ENCODE data around the gene SNX33. TPM values are rescaled to one million over a fixed set of nuclear protein-coding genes. Genes with fewer than 3 reads are reported as not detected.
"Not testable (repeated sequence)": the region's sequence is repeated elsewhere in the genome, so short reads cannot be mapped to it uniquely, and the experiment has no call there.

The SNX33 gene
- 4.8 and 6.1 TPM in 2 replicates for total RNA-seq (2014; rRNA removed; shearing (Covaris generic))

DNA sequence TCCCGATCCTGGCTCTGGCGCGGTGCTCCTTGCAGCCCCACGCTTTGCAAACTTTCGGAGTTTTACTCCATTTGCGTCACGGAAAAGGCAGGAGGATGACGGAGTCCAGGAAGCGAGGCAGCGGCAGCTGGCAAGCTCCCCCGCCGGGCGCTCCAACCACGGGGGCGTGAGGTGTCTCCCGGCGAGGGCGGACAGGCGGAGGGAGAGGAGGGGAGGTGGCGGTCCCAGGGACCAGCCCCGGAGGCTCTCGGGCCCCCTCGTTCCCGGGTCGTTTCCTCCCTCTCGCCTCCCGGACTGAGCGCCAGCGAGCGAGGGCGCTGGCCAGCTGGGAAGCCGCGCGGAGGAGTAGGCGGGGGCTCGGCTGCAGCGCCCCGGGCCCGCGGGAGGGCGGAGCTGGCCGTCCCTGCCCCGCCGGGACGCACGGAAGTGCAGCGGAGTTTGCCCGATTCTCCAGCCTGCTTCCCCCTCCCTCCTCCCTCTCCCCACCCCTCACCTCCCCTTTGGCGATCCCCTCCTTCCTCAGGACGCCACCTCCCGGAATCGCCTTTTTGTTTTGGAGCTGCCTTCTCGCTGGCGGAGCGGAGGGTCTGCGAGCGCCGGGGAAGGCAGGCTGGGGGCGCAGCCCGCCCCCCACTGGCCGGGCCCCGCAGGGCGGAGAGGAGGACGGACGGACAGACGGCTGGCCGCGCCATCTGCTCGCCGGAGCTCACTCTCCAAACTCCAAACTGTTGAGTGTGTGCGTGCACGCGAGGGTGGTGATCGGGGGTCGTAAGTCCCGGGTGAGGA, at the start of gene SNX33:
Gene SNX33 (plus strand): TSS at position 543 of the 786 bp plus-strand sequence. CDS start 1,191 bp downstream, outside the sequence.
- H3K36me3 ChIP-seq, result peaks cover 35% of the 10 kb centered on the region
- peak within 1 kb of the TSS; percentile 49 for H3K27ac ChIP-seq
- H3K9me3 ChIP-seq (replicated peaks), result no peaks in the 10 kb centered on the region
- peak; percentile 77 to 80 for DNase-seq (ENCODE audit: low read depth in 1 of 2, low spot score in 2 of 2)
- peaks cover 44% of the 10 kb centered on the region for H3K4me1 ChIP-seq (replicated peaks)
- no peaks in the 10 kb centered on the region for H3K27me3 ChIP-seq (replicated peaks)
- peak within 1 kb of the TSS; percentile 88 for H3K4me3 ChIP-seq

- H3K27me3 ChIP-seq (replicated peaks), result no peaks in the 10 kb centered on the region
- no peak overlapping the region; the same call in 1 of the 2 replicates for H3K27ac ChIP-seq
- DNase-seq (ENCODE audit: low read depth in 1 of 2, low spot score in 2 of 2), result no peak
Measured at GRCh38 chr15:75598361-75598760, 49.4 kb upstream of the SNX33 start.

DNA sequence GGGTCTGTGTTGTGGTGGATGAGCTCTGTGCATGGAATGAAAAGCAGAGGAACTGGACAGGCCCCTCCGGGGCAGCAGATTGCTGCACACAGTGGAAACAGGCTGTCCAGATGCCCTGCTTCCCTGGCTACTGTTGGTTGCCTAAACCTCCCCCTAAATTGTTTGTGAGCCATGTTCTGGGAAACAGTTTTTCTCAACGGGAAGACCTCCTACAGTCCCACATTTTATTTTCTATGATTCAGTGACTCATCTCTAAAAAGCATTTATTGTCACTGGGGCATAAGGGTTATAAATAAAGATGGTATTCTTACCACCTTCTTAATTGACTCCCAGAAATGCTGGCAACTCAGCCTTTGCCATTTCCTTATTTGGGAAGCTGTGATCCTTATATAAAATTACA, 48.3 kb upstream of the SNX33 start:
- no peaks in the 10 kb centered on the region for H3K9me3 ChIP-seq (replicated peaks)
- peaks cover 27% of the 10 kb centered on the region for H3K4me1 ChIP-seq (replicated peaks)
- peaks cover 53% of the 10 kb centered on the region for H3K36me3 ChIP-seq
- peak in 1 of 2 experiments; percentile 61 for DNase-seq (ENCODE audit: low read depth in 1 of 2, low spot score in 2 of 2)
- H3K4me3 ChIP-seq, result no peak overlapping the region
- H3K27me3 ChIP-seq (replicated peaks), result no peaks in the 10 kb centered on the region
- peak overlapping the region; percentile 61 for H3K27ac ChIP-seq

More at GRCh38 chr15:75598361-75598760, 49.4 kb upstream of the SNX33 start:
- Histone ChIP-seq H3K36me3 (peaks cover 50% of the 10 kb centered on the region), H3K9me3 (replicated peaks) (no peaks in the 10 kb centered on the region), H3K4me3 (no peak overlapping the region), H3K4me1 (replicated peaks) (peaks cover 27% of the 10 kb centered on the region)

GRCh38 chr15:75606026-75606425, 41.7 kb upstream of the SNX33 start:
- H3K27ac ChIP-seq, result no peak overlapping the region
- H3K27me3 ChIP-seq (replicated peaks), result no peaks in the 10 kb centered on the region
- no peaks in the 10 kb centered on the region for H3K9me3 ChIP-seq (replicated peaks)
- no peak overlapping the region for H3K4me3 ChIP-seq
- DNase-seq (ENCODE audit: low read depth in 1 of 2, low spot score in 2 of 2), result no peak
- H3K4me1 ChIP-seq (replicated peaks), result no peaks in the 10 kb centered on the region
- peaks cover 65% of the 10 kb centered on the region for H3K36me3 ChIP-seq

DNA sequence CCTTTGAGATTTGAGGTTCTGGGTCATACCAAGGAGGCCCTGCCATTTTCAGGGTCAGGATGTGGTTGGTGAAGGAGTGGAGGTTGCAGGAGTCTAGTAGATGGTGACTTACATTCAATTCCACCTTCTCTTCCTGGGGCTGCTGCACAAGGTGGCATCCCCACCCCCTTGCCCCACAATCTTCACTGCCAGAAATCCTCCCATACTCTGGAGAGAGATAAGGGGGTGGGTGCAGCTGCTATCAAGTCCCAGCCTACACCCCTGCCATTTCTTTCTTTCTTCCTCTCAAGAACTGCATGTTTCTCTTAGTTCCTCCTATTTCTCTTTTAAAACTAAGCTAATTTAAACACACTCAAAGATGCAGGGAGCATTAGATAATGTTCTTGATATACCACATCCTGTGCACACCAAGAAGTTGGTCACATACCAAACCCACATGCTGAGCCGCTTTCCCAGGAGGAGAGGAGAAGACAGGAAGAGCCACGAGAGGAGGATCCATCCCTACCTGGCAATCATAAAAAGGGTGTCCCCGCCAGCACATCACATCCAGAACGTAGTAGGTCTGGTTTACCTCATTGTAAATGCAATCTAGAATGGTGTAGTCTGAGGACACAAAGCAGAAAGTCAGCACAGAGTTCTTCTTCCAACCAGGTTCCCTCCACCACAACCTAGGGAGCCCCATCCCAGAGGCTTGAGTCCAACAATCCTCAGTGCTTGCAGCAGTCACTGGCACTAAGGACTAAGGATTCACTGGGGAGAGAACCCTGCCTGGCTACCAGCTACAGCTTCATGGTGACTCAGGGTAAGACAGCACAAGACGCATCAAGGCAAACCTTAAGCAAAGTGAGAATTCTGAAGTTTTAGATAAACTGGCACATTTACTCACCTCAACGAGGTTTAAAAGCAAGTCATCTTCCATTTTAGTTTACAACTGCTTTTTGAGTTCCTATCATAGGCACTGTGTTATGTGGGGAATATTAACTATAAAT, 40.7 kb upstream of the SNX33 start:
- Histone ChIP-seq H3K36me3 (peaks cover 60% of the 10 kb centered on the region), H3K27me3 (replicated peaks) (no peaks in the 10 kb centered on the region), H3K4me3 (no peak overlapping the region), H3K4me1 (replicated peaks) (no peaks in the 10 kb centered on the region), H3K9me3 (replicated peaks) (no peaks in the 10 kb centered on the region), H3K27ac (no peak overlapping the region)
- no peak for DNase-seq (ENCODE audit: low read depth in 1 of 2, low spot score in 2 of 2)

DNA sequence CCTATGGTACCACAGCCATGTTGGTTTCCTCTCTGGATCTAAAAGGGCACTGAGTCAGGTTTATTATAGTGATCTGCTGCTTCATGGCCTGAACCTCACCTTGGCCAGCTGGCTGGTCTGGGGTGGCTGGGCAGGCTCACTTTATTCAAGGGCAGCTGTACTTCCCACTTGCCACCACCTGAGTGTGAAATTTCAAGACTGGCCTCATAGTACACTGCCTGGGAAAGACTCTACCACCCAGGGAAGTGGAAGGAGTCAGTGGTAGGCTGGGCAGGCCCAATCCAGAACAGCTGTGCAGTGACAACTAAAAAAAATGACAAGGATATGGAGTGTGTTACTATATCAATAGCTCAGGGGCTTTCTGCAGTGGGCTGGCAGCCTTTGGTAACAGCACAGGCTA, 30.9 kb upstream of the SNX33 start:
- H3K4me3 ChIP-seq, result no peak overlapping the region
- H3K27me3 ChIP-seq (replicated peaks), result no peaks in the 10 kb centered on the region
- H3K9me3 ChIP-seq (replicated peaks), result no peaks in the 10 kb centered on the region
- H3K27ac ChIP-seq, result no peak overlapping the region
- peaks cover 19% of the 10 kb centered on the region for H3K4me1 ChIP-seq (replicated peaks)
- DNase-seq (ENCODE audit: low read depth in 1 of 2, low spot score in 2 of 2), result no peak
- H3K36me3 ChIP-seq, result peaks cover 67% of the 10 kb centered on the region

- Histone ChIP-seq H3K27ac (peak overlapping the region; percentile 34), H3K4me1 (replicated peaks) (peaks cover 19% of the 10 kb centered on the region), H3K36me3 (peaks cover 44% of the 10 kb centered on the region), H3K9me3 (replicated peaks) (no peaks in the 10 kb centered on the region), H3K27me3 (replicated peaks) (no peaks in the 10 kb centered on the region), H3K4me3 (no peak overlapping the region)
- DNase-seq (ENCODE audit: low read depth in 1 of 2, low spot score in 2 of 2), result peak in 1 of 2 experiments; percentile 41
Measured at GRCh38 chr15:75620058-75620820, 27.5 kb upstream of the SNX33 start.

- Histone ChIP-seq H3K27ac (peak overlapping the region; percentile 34), H3K9me3 (replicated peaks) (no peaks in the 10 kb centered on the region), H3K27me3 (replicated peaks) (no peaks in the 10 kb centered on the region), H3K36me3 (peaks cover 40% of the 10 kb centered on the region), H3K4me3 (no peak overlapping the region), H3K4me1 (replicated peaks) (peaks cover 21% of the 10 kb centered on the region)
- peak; percentile 62 to 77 for DNase-seq (ENCODE audit: low read depth in 1 of 2, low spot score in 2 of 2)
Measured at GRCh38 chr15:75620841-75621391, 26.8 kb upstream of the SNX33 start.

DNA sequence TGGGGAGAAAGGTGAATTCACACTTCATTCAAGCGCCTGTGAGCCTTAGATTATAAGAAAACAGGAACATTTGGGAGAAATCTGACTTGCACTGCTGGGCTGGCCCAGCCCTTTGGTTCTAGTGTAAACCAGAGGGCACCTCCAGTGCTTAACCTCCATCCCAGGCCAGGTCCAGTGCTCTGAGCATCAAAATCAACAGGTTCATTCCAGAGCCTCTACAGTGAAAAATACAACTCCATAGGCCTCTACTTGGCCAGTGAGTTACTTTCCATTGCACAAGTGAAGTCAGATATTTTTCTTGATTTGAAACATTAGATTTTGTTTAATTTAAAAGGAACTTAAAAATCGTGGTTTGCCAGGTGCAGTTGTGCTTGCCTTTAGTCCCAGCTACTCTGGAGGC, 25.2 kb upstream of the SNX33 start:
- Histone ChIP-seq H3K4me3 (no peak overlapping the region), H3K4me1 (replicated peaks) (peaks cover 25% of the 10 kb centered on the region), H3K27me3 (replicated peaks) (no peaks in the 10 kb centered on the region), H3K9me3 (replicated peaks) (no peaks in the 10 kb centered on the region), H3K27ac (no peak overlapping the region), H3K36me3 (peaks cover 26% of the 10 kb centered on the region)
- no peak for DNase-seq (ENCODE audit: low read depth in 1 of 2, low spot score in 2 of 2)

- no peaks in the 10 kb centered on the region for H3K36me3 ChIP-seq
- H3K27me3 ChIP-seq (replicated peaks), result no peaks in the 10 kb centered on the region
- peaks cover 17% of the 10 kb centered on the region for H3K4me1 ChIP-seq (replicated peaks)
- peak within 1 kb of the TSS; percentile 85 for H3K27ac ChIP-seq
- H3K4me3 ChIP-seq, result peak within 1 kb of the TSS; percentile 72
- H3K9me3 ChIP-seq (replicated peaks), result no peaks in the 10 kb centered on the region
- peak; percentile 93 to 94 for DNase-seq (ENCODE audit: low read depth in 1 of 2, low spot score in 2 of 2)
Measured at GRCh38 chr15:75625542-75626347, 22.0 kb upstream of the SNX33 start, which contains the start of gene SNUPN. TSS of gene SNUPN (minus strand) at chr15:75625725. CDS start at chr15:75621051, 4,674 bp downstream.

- Histone ChIP-seq H3K4me3 (no peak overlapping the region), H3K36me3 (peaks cover 2% of the 10 kb centered on the region), H3K4me1 (replicated peaks) (no peaks in the 10 kb centered on the region), H3K9me3 (replicated peaks) (no peaks in the 10 kb centered on the region), H3K27me3 (replicated peaks) (no peaks in the 10 kb centered on the region), H3K27ac (no peak overlapping the region)
- no peak for DNase-seq (ENCODE audit: low read depth in 1 of 2, low spot score in 2 of 2)
Measured at GRCh38 chr15:75631935-75632334, 15.8 kb upstream of the SNX33 start.

DNA sequence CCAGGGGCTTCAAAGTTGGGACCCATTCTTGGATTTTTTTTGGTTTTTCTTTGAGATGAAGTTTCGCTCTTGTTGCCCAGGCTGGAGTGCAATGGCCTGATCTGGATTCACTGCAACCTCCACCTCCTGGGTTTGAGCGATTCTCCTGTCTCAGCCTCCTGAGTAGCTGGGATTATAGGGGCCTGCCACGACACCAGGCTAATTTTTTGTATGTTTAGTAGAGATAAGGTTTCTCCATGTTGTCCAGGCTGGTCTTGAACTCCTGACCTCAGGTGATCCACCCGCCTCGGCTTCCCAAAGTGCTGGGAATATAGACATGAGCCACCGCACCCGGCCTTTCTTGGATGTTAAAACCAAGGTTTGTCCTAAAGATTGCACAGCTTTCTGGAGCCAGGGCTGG, 13.8 kb upstream of the SNX33 start:
- peaks cover 18% of the 10 kb centered on the region for H3K36me3 ChIP-seq
- H3K27me3 ChIP-seq (replicated peaks); H3K4me3 ChIP-seq; DNase-seq (ENCODE audit: low read depth in 1 of 2, low spot score in 2 of 2); H3K4me1 ChIP-seq (replicated peaks); H3K9me3 ChIP-seq (replicated peaks); H3K27ac ChIP-seq: not testable (repeated sequence)
